Gastrocnemius medialis (tissue), 4 donors: ENCODE results near the gene PDE1C.

Experiments
- CTCF ChIP-seq, 5 experiments: fragments of 450-650 bp in 3 of 5; fragments of 200-600 bp in 2 of 5; sonication (generic) in 2 of 5; IDR thresholded peaks in 4 of 5; conservative IDR thresholded peaks in 1 of 5; 1 replicate in 4 of 5; 2 replicates in 1 of 5; pipeline ENCODE4 v1.5.1; 2016 to 2019; ENCODE audit warnings: antibody characterized with exemption in 5 of 5, mild to moderate bottlenecking in 3 of 5, moderate library complexity in 3 of 5
- POLR2A ChIP-seq, 2 donors: fragments of 450-650 bp; IDR thresholded peaks; one replicate each; pipeline ENCODE4 v1.6.1; 2017; ENCODE audit warnings: antibody characterized with exemption in 2 of 2, mild to moderate bottlenecking in 2 of 2, moderate library complexity in 2 of 2

DNA sequence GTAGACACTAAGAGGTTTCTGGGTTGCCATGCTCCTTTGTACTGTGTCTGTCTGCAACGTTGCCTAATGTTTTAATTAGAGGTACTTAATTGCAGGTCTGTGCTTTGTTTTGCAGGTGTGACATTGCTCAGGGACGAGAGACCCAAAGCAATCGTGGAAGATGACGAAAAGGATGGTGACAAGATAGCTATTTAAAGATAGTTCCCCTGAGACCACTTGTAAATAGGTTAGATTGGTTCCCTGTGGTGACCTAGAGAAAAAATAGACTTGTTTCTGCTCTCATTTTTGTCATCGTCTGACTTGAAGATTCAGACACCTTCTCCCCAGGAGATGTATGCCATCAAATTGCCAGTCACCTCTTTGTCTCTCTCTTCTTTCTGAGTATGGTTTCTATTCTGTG is 363.1 kb downstream of the PDE1C start:
- TF ChIP-seq CTCF (IDR thresholded peaks at IDR 0.05 in 4 of 5, conservative IDR thresholded peaks at IDR 0.05 in 1 of 5) (no peak), POLR2A (IDR thresholded peaks at IDR 0.05) (no peak)
